Activated B cell treated with CpG ODN at 0.5 μM for 24 hours (primary cell): ENCODE results near the gene SPINT2. TPM values are rescaled to one million over a fixed set of nuclear protein-coding genes. Genes with fewer than 3 reads are reported as not detected.
A peak's percentile ranks its signal among the peaks of the same experiment; 100 is the strongest.

Experiments
- ATAC-seq: fragments of 200-7000 bp; cut with Tn5 transposase; one replicate; pipeline ENCODE4 v1.10.0; 2021; ENCODE audit warnings: low read depth, mild to moderate bottlenecking, moderate library complexity
- CTCF ChIA-PET: fragments of 350-600 bp; sonication (Branson Sonifier 250); formaldehyde crosslinking; loops from one replicate; lab custom pipeline; 2021; ENCODE audit warnings: antibody characterized with exemption; lab: Charles Lee
- POLR2A ChIA-PET: fragments of 350-600 bp; sonication (Branson Sonifier 250); formaldehyde crosslinking; loops from one replicate; lab custom pipeline; 2021; ENCODE audit warnings: antibody characterized with exemption; lab: Charles Lee
- DNase-seq: peaks from one replicate; pipeline ENCODE4 v3.0.0; 2022
- H3K27ac Mint-ChIP-seq: one replicate; pipeline ENCODE4 v1.8.0; 2020; ENCODE audit warnings: mixed read lengths
- H3K27me3 Mint-ChIP-seq: one replicate; pipeline ENCODE4 v1.8.0; 2021; ENCODE audit warnings: mixed read lengths
- H3K36me3 Mint-ChIP-seq: one replicate; pipeline ENCODE4 v1.8.0; 2021; ENCODE audit warnings: low read depth, mixed read lengths
- H3K4me1 Mint-ChIP-seq: one replicate; pipeline ENCODE4 v1.8.0; 2021; ENCODE audit warnings: mixed read lengths
- H3K4me3 Mint-ChIP-seq: one replicate; pipeline ENCODE4 v1.8.0; 2020; ENCODE audit warnings: mild to moderate bottlenecking, mixed read lengths
- H3K9me3 Mint-ChIP-seq: one replicate; pipeline ENCODE4 v1.8.0; 2020; ENCODE audit warnings: mixed read lengths
- intact Hi-C: fragments of 100-400 bp; cut with micrococcal nuclease; formaldehyde crosslinking; loops from one replicate; pipeline ENCODE4 v1.15.1; 2024
- total RNA-seq: library from RNA; stranded (reverse); gene quantifications from 2 replicates; pipeline ENCODE4 v1.2.3, GENCODE V29; 2022
- TF ChIP-seq, protein P1 (sequence below): fragments of 200-600 bp; IDR thresholded peaks from one replicate; pipeline ENCODE4 v1.8.0; 2022; ENCODE audit warnings: antibody characterized with exemption, mild to moderate bottlenecking

The SPINT2 gene
- total RNA-seq: 70.3 and 73.4 TPM in 2 replicates

DNA sequence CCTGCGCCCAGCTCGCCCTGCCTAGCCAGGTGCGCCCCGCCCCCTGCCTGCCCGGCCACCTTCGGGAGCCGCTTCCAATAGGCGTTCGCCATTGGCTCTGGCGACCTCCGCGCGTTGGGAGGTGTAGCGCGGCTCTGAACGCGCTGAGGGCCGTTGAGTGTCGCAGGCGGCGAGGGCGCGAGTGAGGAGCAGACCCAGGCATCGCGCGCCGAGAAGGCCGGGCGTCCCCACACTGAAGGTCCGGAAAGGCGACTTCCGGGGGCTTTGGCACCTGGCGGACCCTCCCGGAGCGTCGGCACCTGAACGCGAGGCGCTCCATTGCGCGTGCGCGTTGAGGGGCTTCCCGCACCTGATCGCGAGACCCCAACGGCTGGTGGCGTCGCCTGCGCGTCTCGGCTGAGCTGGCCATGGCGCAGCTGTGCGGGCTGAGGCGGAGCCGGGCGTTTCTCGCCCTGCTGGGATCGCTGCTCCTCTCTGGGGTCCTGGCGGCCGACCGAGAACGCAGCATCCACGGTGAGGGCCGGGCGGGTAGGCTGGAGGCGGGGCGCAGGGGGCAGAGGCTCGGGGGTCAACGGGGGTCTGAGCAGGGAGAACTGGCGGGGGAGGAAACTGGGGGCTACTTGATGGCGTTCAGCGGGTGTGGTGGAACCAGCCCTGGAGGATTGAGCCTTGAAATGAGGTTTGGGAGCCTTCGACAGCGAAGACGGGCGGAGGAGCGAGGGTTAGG, at the start of gene SPINT2:
SPINT2 (plus strand) TSS at position 88 of the 727 bp plus-strand sequence; CDS start at position 408, 320 bp downstream.
- ATAC-seq: peak; percentile 33
- Mint-ChIP-seq H3K9me3 (no peaks in the 10 kb centered on the region), H3K4me3 (peak within 1 kb of the TSS; percentile 91), H3K27ac (peak within 1 kb of the TSS; percentile 99), H3K4me1 (peaks cover 40% of the 10 kb centered on the region), H3K36me3 (peaks cover 4% of the 10 kb centered on the region), H3K27me3 (no peaks in the 10 kb centered on the region)
- TF ChIP-seq, protein P1, sequence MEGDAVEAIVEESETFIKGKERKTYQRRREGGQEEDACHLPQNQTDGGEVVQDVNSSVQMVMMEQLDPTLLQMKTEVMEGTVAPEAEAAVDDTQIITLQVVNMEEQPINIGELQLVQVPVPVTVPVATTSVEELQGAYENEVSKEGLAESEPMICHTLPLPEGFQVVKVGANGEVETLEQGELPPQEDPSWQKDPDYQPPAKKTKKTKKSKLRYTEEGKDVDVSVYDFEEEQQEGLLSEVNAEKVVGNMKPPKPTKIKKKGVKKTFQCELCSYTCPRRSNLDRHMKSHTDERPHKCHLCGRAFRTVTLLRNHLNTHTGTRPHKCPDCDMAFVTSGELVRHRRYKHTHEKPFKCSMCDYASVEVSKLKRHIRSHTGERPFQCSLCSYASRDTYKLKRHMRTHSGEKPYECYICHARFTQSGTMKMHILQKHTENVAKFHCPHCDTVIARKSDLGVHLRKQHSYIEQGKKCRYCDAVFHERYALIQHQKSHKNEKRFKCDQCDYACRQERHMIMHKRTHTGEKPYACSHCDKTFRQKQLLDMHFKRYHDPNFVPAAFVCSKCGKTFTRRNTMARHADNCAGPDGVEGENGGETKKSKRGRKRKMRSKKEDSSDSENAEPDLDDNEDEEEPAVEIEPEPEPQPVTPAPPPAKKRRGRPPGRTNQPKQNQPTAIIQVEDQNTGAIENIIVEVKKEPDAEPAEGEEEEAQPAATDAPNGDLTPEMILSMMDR: no peak
- ChIA-PET POLR2A (interaction anchor here (0.5 to 4.6 kb wide), 20 partner anchors 9 to 383 kb away, joined by 3 to 44 read pairs (median 8); partner anchors contain the start of genes ACTN4, CATSPERG, FAM98C and KCNK6), CTCF (interaction anchor here (1.0 to 2.3 kb wide), 4 partner anchors 9 to 20 kb away, joined by 4 to 7 read pairs (median 4); partner anchors contain the start of gene PPP1R14A)
- no peak for DNase-seq
- intact Hi-C loops: loop anchor here (1.0 to 5.0 kb wide), 6 partner anchors 11 to 110 kb away; partner anchors contain the start of genes CATSPERG and PSMD8

- ChIA-PET CTCF (no interaction called here), POLR2A (interaction anchor here (0.6 kb wide), 1 partner anchor 311 kb away, joined by 3 read pairs; no protein-coding TSS in a partner anchor)
- TF ChIP-seq, protein P1: no peak
- Mint-ChIP-seq H3K4me3 (no peak overlapping the region), H3K27ac (no peak overlapping the region), H3K4me1 (peaks cover 14% of the 10 kb centered on the region), H3K36me3 (no peaks in the 10 kb centered on the region), H3K9me3 (no peaks in the 10 kb centered on the region), H3K27me3 (peaks cover 19% of the 10 kb centered on the region)
- ATAC-seq (no peak), DNase-seq (no peak)
- intact Hi-C loops: no loop called here
These were observed 47.4 kb upstream of the SPINT2 start for GRCh38 chr19:38216785-38217641.

DNA sequence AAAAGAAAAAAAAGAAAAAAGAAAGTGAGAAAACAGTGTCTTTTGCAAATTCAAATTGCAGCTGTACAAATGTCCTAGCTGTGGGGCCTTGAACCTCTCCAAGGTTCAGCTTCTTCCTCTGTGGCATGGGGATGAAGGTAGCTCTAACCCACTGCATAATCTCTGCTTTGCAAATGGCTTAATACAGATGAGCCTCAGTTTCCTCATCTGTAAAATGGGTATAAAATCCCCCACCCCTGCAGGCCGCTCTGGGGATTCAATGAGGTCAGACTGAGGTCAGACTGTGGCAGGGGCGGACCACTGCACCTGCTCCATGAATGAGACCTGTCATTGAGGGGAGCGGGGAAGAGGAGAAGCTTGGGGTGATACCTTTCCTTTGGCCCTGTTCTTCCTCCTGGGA, 46.2 kb upstream of the SPINT2 start:
- ATAC-seq: no peak
- TF ChIP-seq, protein P1: no peak
- Mint-ChIP-seq H3K4me3 (no peak overlapping the region), H3K36me3 (no peaks in the 10 kb centered on the region), H3K27me3 (peaks cover 24% of the 10 kb centered on the region), H3K4me1 (peaks cover 17% of the 10 kb centered on the region), H3K27ac (no peak overlapping the region), H3K9me3 (no peaks in the 10 kb centered on the region)
- ChIA-PET POLR2A (no interaction called here), CTCF (no interaction called here)
- intact Hi-C loops: no loop called here
- no peak for DNase-seq

GRCh38 chr19:38219221-38219620, 45.2 kb upstream of the SPINT2 start:
- Mint-ChIP-seq H3K27me3 (peaks cover 27% of the 10 kb centered on the region), H3K36me3 (no peaks in the 10 kb centered on the region), H3K27ac (no peak overlapping the region), H3K4me3 (no peak overlapping the region), H3K4me1 (peaks cover 16% of the 10 kb centered on the region), H3K9me3 (no peaks in the 10 kb centered on the region)
- ATAC-seq (no peak), DNase-seq (no peak)
- CTCF ChIA-PET: no interaction called here
- POLR2A ChIA-PET: no interaction called here
- TF ChIP-seq, protein P1: no peak
- intact Hi-C loops: no loop called here
